WERI-Rb-1 (cell line): ENCODE measurements around the gene NHLRC4.

ENCODE experiments used
- DNase-seq: peaks from one replicate; pipeline ENCODE4 v3.0.0-alpha.2; 2020
- H3K27ac ChIP-seq: fragments of 250-450 bp; sonication (Bioruptor Pico); 2 replicates; pipeline ENCODE4 v1.5.1; 2020; ENCODE audit warnings: mild to moderate bottlenecking, moderate library complexity
- H3K27me3 ChIP-seq: fragments of 250-450 bp; sonication (Bioruptor Pico); 2 replicates; pipeline ENCODE4 v1.5.1; 2021; ENCODE audit warnings: mild to moderate bottlenecking, low read depth, moderate library complexity; ENCODE audit not compliant: insufficient read depth, severe bottlenecking
- H3K36me3 ChIP-seq: fragments of 250-450 bp; sonication (Bioruptor Pico); 2 replicates; pipeline ENCODE4 v1.5.1; 2020; ENCODE audit warnings: mild to moderate bottlenecking, moderate library complexity
- H3K4me3 ChIP-seq: 2 replicates; pipeline ENCODE4 v1.5.1; 2011; ENCODE audit warnings: low read depth, mild to moderate bottlenecking, control low read depth, low read length
- H3K9me3 ChIP-seq: fragments of 250-450 bp; sonication (Bioruptor Pico); 2 replicates; pipeline ENCODE4 v1.5.1; 2021; ENCODE audit warnings: mild to moderate bottlenecking, moderate library complexity; ENCODE audit not compliant: severe bottlenecking
- TF ChIP-seq, protein P1 (sequence below): IDR thresholded peaks from 2 replicates; pipeline ENCODE4 v1.5.1; 2011; ENCODE audit warnings: low read depth, mild to moderate bottlenecking, control low read depth, inconsistent platforms, low read length

NHLRC4 gene

DNA sequence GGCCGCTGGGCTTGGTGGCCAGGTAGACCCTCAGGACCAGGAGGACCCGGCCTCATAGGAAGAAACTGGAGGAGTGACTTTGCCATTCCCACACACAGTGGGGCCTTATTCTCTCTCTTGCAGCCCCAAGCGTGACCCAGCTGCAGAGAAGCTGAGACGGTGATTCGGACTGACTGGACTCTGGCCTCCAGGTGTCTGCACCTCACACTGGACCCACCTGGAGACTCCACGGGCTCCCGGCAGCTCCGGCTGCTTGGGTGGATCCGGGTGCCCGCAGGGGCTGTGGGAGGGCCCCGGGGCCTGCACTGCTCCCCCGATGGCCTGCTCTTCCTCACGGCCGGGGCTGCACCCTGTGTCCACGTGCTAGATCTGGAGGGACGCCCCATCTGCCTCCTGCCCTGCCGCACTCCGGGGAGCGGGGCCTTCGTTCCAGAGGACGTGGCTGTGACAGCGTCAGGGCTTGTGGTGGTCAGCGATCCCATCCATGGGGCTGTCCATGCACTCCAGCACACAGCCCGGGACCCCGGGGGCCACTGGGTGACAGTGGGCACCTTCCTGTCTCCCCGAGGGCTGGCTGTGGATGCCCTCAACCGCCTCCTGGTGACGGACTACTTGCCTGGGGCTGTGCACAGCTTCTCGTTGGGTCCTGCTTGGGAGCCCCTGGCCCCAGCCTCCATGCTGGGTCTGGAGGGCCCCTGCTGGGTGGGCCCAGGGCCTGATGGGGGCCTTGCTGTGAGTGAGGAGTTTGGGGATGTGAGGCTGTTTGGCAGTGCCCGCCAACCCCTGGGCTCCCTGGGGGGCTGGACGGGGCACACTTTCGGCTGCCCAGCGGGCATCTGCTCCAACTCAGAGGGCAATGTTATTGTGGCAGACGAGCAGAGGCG lies 810 bp downstream of the NHLRC4 start:
- no peaks in the 10 kb centered on the region for H3K27me3 ChIP-seq
- no peak for DNase-seq
- peak overlapping the region; percentile 72 for H3K27ac ChIP-seq
- TF ChIP-seq, protein P1, sequence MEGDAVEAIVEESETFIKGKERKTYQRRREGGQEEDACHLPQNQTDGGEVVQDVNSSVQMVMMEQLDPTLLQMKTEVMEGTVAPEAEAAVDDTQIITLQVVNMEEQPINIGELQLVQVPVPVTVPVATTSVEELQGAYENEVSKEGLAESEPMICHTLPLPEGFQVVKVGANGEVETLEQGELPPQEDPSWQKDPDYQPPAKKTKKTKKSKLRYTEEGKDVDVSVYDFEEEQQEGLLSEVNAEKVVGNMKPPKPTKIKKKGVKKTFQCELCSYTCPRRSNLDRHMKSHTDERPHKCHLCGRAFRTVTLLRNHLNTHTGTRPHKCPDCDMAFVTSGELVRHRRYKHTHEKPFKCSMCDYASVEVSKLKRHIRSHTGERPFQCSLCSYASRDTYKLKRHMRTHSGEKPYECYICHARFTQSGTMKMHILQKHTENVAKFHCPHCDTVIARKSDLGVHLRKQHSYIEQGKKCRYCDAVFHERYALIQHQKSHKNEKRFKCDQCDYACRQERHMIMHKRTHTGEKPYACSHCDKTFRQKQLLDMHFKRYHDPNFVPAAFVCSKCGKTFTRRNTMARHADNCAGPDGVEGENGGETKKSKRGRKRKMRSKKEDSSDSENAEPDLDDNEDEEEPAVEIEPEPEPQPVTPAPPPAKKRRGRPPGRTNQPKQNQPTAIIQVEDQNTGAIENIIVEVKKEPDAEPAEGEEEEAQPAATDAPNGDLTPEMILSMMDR = no peak
- H3K9me3 ChIP-seq = no peaks in the 10 kb centered on the region
- H3K36me3 ChIP-seq = peaks cover 7% of the 10 kb centered on the region
- H3K4me3 ChIP-seq = no peak overlapping the region

DNA sequence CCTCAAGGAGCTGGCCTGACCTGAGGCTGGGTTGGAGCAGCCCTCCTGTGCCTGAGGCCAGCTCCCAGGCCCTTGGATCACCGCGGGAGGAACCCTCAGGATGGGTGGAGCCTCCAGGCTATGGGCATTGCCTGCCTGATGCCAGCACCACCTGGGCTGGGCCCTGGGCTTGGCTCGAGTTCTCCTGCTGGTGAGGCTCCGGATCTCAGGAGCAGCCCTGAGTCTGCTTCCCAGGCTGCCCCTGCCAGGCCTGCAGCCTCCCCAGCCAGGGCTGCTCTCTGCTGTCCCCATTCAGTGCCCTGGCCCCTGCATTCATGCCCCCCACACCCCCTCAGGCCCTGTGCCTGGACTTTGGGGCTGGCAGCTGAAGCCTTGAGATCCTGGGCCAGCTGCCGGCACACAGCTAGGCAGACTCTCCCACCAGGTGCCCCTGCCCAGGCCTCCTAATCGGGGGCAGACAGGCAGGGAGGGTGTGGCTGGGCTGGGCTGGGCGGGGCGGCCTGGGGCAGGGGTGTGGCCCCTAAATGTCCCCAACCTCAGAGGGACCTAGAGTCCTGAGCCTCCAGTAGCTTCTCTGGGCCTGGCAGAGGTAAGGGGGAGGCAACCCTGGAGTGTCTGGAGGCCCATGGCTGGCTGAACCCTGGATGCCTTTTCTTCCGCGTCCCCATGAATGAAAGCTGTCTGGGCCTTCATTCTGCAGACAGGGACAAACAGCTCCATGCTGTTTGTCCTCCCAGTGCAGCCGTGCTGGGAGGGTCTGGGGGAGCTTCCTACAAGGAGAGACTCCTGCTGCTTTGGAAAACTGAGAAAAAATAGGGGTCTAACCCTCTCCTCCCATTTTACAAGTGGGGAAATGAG lies 1.8 kb downstream of the NHLRC4 start:
- Histone ChIP-seq H3K9me3 (no peaks in the 10 kb centered on the region), H3K27ac (peak overlapping the region; percentile 89), H3K4me3 (no peak overlapping the region), H3K27me3 (no peaks in the 10 kb centered on the region), H3K36me3 (peaks cover 7% of the 10 kb centered on the region)
- TF ChIP-seq, protein P1 = no peak
- DNase-seq = no peak

DNA sequence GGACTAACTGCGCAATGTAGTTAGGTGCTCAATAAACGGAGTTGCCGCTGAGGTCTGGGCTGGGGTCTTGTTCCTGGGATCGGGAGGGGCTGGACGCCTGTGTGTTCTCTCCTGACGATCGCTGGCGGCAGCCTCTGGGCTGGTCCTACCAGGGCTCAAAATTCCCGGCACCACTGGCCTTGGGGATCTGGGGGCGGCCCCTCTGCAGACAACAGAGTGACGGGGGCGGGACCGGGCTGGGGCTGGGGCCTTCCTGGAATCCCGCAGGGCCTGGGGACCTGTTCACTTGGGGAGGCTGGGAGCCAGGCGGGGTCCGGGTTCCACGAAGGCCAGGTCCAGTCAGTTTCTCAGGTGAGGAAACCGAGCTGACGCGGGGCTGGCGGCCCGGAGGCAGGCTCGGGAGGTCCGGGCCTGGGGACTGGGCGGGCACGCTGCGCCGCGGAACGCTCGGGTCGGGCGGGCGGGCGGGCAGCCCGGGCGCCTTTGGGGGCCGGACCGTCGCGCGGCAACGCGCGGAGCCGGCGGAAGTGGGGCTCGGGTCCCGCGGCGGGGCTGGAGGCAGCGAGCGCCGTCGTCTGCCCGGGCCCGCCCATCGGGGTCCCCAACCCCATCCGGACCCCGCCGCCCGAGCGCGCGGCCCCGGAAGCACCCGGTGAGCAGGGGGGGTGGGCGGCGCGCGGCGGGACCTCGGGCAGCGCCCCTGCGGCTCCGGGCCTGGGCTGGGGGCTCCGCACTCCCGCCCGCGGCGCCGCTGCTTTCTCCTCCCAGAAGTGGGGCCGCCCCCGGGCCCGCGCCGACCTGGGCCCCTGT lies 2.8 kb downstream of the NHLRC4 start, which contains the start of gene PIGQ:
Gene PIGQ, plus strand, starts transcription at position 524 of the 810 bp plus-strand sequence. CDS start 4,107 bp downstream, outside the sequence.
- Histone ChIP-seq H3K27me3 (no peaks in the 10 kb centered on the region), H3K27ac (peak within 1 kb of the TSS; percentile 89), H3K4me3 (peak within 1 kb of the TSS; percentile 80), H3K36me3 (peaks cover 15% of the 10 kb centered on the region), H3K9me3 (no peaks in the 10 kb centered on the region)
- TF ChIP-seq, protein P1 = no peak
- peak; percentile 79 for DNase-seq

DNA sequence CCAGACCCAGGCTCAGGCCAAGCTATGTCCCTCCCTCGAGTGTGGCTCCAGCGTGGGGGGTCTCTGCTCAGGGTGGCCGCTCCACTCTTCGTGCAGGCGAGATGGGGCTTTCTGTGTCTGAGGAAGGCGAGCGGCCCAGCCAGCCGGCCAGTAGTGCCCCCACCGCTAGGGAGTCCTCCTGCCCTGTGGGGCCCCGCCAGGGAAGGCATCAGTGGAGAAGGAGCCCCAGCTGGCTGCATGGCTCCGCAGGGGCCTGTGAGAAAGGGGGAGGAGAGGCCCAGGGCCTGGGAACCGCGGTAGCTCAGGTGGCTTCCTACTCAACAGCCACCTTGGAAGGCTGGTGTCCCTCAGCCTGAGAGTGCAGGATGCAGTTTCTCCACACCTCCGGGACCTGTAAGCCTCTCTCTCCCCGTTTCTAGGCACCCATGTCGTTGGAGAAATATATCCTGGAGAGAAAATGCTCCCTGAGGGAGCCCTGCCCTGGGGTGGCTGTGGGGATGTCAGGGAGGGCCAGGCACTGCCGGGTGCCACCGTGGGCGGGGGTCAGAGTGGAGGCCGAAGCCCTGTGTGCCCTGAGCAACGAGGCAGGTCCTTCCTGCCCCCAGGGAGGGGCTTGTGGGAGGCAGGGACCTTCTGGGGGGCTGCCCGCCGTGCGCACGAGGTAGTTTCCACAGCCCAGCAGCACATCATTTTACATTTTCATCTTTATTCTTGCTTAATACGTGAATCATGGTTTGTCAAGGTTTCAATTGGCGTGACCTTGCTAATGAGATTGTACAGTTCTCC lies 6.3 kb downstream of the NHLRC4 start:
- Histone ChIP-seq H3K36me3 (peaks cover 24% of the 10 kb centered on the region), H3K27me3 (no peaks in the 10 kb centered on the region), H3K27ac (peak overlapping the region; percentile 52), H3K4me3 (no peak overlapping the region), H3K9me3 (no peaks in the 10 kb centered on the region)
- peak; percentile 63 for DNase-seq
- TF ChIP-seq, protein P1 = no peak
